BLaER1 treated with 17β-estradiol and CSF1 and Interleukin-3, amounts not matched to agents 10 nM and 100 nM (cell line): ENCODE results near the gene C14orf132.

ENCODE experiments used
- H3K27ac ChIP-seq, 11 experiments: shearing (Covaris generic); formaldehyde crosslinking; 2 replicates each; pipeline ENCODE4 v1.8.1; 2022
- H3K27me3 ChIP-seq, 11 experiments: shearing (Covaris generic); formaldehyde crosslinking; 2 replicates each; pipeline ENCODE4 v1.8.1; 2022
- H3K36me3 ChIP-seq, 11 experiments: shearing (Covaris generic); formaldehyde crosslinking; 2 replicates each; pipeline ENCODE4 v1.8.1; 2022
- H3K4me1 ChIP-seq, 10 experiments: shearing (Covaris generic); formaldehyde crosslinking; 2 replicates each; pipeline ENCODE4 v1.8.1; 2022
- H3K4me2 ChIP-seq, 11 experiments: shearing (Covaris generic); formaldehyde crosslinking; 2 replicates each; pipeline ENCODE4 v1.8.1; 2022
- H3K4me3 ChIP-seq, 10 experiments: shearing (Covaris generic); formaldehyde crosslinking; 2 replicates each; pipeline ENCODE4 v1.8.1; 2022
- H3K9ac ChIP-seq, 11 experiments: shearing (Covaris generic); formaldehyde crosslinking; 2 replicates each; pipeline ENCODE4 v1.8.1; 2022
- H3K9me3 ChIP-seq, 11 experiments: shearing (Covaris generic); formaldehyde crosslinking; replicated peaks in 1 of 11; 2 replicates each; pipeline ENCODE4 v1.8.1; 2022
- H4K20me1 ChIP-seq, 11 experiments: shearing (Covaris generic); formaldehyde crosslinking; 2 replicates each; pipeline ENCODE4 v1.8.1; 2022
- Cebpa-rat ChIP-seq, 11 experiments: shearing (Covaris generic); IDR thresholded peaks; 2 replicates each; pipeline ENCODE4 v1.8.1; 2022

C14orf132 gene

DNA sequence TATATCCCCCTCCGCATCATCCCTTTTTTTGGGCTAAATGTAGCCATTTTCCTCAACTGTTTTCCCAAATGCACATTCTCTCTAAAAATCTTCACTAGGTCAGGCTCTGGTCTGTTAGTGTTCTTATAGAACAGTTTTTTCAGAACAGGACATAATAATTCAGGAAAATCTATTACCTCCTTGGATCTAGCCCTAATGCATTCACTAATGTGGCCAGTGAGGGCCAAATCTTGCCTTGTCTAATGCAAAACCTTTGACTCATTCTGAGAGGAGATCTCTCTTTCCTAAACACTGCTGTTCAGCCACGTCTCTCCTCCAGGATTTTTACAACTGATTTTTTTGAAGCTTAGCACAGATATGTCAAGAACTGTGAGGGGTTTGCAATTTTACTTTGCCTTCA, 15.5 kb downstream of the C14orf132 start:
- Histone ChIP-seq H3K27me3 (no peaks in the 10 kb centered on the region), H3K4me2 (peak overlapping the region in 10 of 11 experiments; percentile 51 to 73 (median 68); a peak in 19 of 22 replicates), H3K4me1 (peaks cover 15 to 69% (median 55%) of the 10 kb centered on the region in 10 experiments), H3K9me3 (no peaks in the 10 kb centered on the region), H3K9ac (peak overlapping the region in 3 of 11 experiments; percentile 3 to 21 (median 16); a peak in 2 of 22 replicates), H3K36me3 (peaks cover 0 to 44% (median 18%) of the 10 kb centered on the region in 11 experiments; a peak in 14 of 22 replicates), H4K20me1 (peaks cover 0 to 80% (median 55%) of the 10 kb centered on the region in 11 experiments; a peak in 17 of 22 replicates), H3K27ac (no peak overlapping the region; a peak in 1 of 22 replicates), H3K4me3 (no peak overlapping the region; a peak in 1 of 20 replicates)
- no peak for TF ChIP-seq Cebpa-rat (IDR thresholded peaks at IDR 0.05)

DNA sequence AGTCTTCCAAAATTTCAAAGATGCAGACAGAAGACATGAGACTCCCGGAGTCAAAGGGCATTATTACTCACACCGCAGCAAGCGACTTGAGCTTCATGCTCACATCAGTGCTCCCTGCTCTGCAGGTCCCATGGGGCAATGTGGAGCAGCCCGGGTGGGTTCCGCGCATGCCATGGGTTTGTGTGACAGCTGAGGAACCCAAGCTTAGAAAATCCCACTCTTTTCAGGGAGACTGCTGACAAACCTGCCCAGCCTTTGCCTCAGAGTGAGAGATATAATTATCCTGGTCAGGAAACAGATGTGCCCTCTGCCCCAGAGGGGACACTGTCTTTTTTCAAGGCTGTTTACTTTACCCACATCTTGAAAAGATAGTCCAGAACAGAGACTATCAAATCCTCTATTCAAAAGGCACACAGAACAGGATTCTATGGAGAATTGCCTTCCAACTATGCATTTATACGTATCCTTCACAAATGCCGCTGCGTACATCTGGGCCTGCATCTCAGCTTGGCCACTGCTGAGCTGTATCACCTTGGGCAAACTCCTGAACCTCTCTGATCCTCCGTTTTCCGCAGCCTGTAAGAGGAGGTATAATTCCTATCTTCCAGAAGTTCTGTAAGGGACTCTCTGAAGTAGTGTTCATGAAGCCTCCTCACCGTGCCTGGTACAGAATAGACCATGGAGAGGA, 16.0 kb downstream of the C14orf132 start:
- Histone ChIP-seq H3K27ac (peak overlapping the region in 1 of 11 experiments; percentile 20; a peak in 1 of 22 replicates), H3K4me2 (peak overlapping the region in 9 of 11 experiments; percentile 60 to 73 (median 68); a peak in 17 of 22 replicates), H3K9me3 (no peaks in the 10 kb centered on the region), H3K36me3 (peaks cover 0 to 49% (median 21%) of the 10 kb centered on the region in 11 experiments; a peak in 14 of 22 replicates), H3K4me3 (no peak overlapping the region; a peak in 1 of 20 replicates), H4K20me1 (peaks cover 0 to 83% (median 55%) of the 10 kb centered on the region in 11 experiments; a peak in 17 of 22 replicates), H3K4me1 (peaks cover 15 to 67% (median 55%) of the 10 kb centered on the region in 10 experiments), H3K27me3 (no peaks in the 10 kb centered on the region), H3K9ac (peak overlapping the region in 3 of 11 experiments; percentile 3 to 21 (median 16); a peak in 3 of 22 replicates)
- no peak for TF ChIP-seq Cebpa-rat (IDR thresholded peaks at IDR 0.05)

DNA sequence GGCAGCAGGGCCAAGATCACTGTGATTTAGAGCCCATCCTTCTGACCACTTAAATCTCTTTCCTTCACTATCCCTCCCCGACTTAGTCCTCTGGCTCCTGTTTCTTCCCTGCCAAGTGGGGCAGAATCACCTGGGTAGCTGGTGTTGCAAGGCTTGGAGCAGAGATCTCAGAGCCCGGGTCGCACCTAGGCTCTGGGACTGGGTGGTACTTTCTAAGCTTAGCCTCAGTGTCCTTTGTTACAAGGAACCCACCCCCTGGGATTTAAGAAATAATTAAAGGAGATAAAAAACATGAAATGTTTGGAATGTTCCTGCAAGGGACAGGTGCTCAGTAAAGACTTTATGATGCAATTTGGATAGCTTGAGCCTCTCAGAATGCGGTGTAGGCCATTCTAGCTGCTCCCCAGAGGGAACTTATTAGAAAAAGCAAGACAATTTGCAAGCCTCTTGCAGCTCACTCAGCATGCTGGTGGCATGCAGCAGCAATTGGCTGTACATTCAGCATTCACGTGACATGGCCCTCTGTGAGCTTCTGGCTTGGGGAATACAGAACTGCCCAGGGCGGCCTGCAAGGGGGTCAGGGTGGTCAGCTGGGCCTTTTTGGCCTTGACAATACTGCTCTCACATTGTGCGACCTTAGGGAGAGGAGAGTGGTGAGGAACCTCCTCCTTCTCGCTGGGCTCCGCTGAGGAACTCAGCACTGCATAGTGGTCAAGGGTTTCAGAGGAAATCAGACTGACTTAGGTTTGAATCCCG, 16.8 kb downstream of the C14orf132 start:
- H4K20me1 ChIP-seq, result peaks cover 0 to 83% (median 55%) of the 10 kb centered on the region in 11 experiments; a peak in 17 of 22 replicates
- peak overlapping the region in 9 of 11 experiments; percentile 1 to 73 (median 68); a peak in 16 of 22 replicates for H3K4me2 ChIP-seq
- no peak overlapping the region for H3K4me3 ChIP-seq
- peaks cover 0 to 54% (median 21%) of the 10 kb centered on the region in 11 experiments; a peak in 14 of 22 replicates for H3K36me3 ChIP-seq
- TF ChIP-seq Cebpa-rat (IDR thresholded peaks at IDR 0.05), result no peak
- no peaks in the 10 kb centered on the region for H3K9me3 ChIP-seq
- no peaks in the 10 kb centered on the region for H3K27me3 ChIP-seq
- peak overlapping the region in 2 of 11 experiments; percentile 21 to 43; a peak in 2 of 22 replicates for H3K9ac ChIP-seq
- H3K4me1 ChIP-seq, result peaks cover 15 to 62% (median 55%) of the 10 kb centered on the region in 10 experiments
- H3K27ac ChIP-seq, result peak overlapping the region in 1 of 11 experiments; percentile 20; a peak in 1 of 22 replicates

DNA sequence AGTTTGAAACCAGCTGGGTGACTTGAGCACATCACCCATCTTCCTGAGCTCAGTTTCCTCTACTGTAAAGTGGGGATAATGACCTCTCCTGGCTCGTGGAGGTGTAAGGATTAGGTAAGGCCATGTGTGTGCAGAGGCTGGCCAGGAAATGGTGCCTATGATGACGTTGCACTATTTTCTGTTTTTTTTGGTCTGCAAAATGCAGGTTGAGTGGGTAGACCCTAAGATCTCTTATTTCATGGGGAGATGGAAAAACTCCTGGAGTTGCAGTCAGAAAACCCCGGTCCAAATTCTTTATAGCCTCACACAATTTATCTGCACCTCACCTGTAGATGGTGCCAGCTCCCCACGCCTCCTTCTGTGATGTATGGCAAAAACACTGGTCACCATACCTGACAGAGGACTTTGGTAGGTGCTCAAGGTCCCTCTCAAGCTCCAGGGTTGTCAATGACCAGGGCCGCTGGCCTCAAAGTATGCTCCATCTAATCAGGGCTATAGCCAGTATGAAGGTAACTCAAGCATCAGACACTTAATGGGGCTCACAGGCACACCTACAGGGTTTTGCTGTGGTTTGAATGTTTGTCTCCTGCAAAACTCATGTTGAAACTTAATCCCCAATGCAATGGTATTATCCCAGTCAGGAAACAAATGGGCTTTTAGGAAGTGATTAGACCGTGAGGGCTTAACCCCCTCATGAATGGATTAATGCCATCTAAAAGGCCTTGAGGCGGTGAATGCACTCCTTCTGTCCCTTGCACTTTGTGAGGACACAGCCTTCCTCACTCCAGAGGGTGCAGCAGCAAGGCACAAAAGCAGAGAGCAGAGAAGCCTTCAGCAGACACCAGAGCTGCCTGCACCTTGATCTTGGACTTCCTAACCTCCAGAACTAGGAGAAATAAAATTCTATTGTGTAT, 17.6 kb downstream of the C14orf132 start:
- peak overlapping the region in 1 of 11 experiments; percentile 43; a peak in 1 of 22 replicates for H3K9ac ChIP-seq
- no peak overlapping the region for H3K4me3 ChIP-seq
- H3K4me1 ChIP-seq, result peaks cover 15 to 54% (median 47%) of the 10 kb centered on the region in 10 experiments
- peaks cover 0 to 81% (median 52%) of the 10 kb centered on the region in 11 experiments; a peak in 17 of 22 replicates for H4K20me1 ChIP-seq
- H3K36me3 ChIP-seq, result peaks cover 0 to 52% (median 17%) of the 10 kb centered on the region in 11 experiments; a peak in 13 of 22 replicates
- H3K27ac ChIP-seq, result no peak overlapping the region
- no peaks in the 10 kb centered on the region for H3K9me3 ChIP-seq
- H3K27me3 ChIP-seq, result no peaks in the 10 kb centered on the region
- H3K4me2 ChIP-seq, result peak overlapping the region in 6 of 11 experiments; percentile 22 to 73 (median 70); a peak in 6 of 22 replicates
- TF ChIP-seq Cebpa-rat (IDR thresholded peaks at IDR 0.05), result no peak

DNA sequence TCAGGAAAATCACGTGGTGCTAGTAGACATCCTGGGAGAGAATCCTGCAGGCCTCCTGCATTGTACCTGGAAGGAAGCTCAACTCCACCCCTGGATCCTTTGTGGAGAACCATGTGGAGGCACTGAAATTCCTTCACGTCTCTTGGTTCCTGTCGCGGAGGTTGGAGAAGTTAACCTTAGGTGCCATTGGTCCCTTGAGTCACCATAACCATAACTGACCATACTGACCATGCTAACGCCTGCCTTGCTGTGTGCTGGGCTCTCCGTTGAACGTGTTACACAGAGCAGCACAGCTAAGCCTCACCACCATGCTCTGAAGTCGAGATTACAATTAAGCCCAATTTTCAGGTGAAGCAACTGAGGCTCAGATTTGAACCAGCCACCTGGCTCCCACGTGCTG, 18.6 kb downstream of the C14orf132 start:
- H3K9ac ChIP-seq, result no peak overlapping the region
- no peaks in the 10 kb centered on the region for H3K9me3 ChIP-seq
- no peak overlapping the region for H3K27ac ChIP-seq
- H4K20me1 ChIP-seq, result peaks cover 0 to 72% (median 43%) of the 10 kb centered on the region in 11 experiments; a peak in 17 of 22 replicates
- H3K4me1 ChIP-seq, result peaks cover 15 to 44% (median 38%) of the 10 kb centered on the region in 10 experiments
- H3K36me3 ChIP-seq, result peaks cover 0 to 44% (median 18%) of the 10 kb centered on the region in 11 experiments; a peak in 11 of 22 replicates
- no peak for TF ChIP-seq Cebpa-rat (IDR thresholded peaks at IDR 0.05)
- no peaks in the 10 kb centered on the region for H3K27me3 ChIP-seq
- H3K4me2 ChIP-seq, result no peak overlapping the region
- H3K4me3 ChIP-seq, result no peak overlapping the region

DNA sequence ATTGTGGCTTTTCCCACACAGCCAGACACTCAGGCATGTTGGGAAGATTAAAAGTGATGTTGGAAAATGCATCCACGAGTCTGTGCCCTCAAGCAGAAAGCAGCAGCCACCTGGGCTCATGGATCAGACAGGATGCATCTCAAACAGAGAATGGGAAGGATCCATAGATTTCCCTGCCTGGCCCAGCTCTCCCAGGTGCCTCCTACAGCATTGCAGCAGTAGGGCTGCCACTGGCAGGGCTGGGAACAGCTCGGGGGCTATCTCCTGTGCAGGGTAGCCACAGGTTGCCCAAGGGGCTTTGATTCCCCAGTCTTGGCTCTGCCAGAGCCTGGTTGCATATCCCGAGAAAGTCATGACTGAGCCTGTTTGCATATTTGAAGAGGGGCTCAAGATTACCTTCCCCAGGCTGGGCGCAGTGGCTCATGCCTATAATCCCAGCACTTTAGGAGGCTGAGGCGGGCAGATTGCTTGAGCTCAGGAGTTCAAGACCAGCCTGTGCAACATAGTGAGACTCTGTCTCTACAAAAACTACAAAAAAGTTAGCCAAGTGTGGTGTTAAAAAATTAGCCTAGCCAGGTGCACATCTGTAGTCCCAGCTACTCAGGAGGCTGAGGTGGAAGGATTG, 19.5 kb downstream of the C14orf132 start:
- no peak for TF ChIP-seq Cebpa-rat (IDR thresholded peaks at IDR 0.05)
- H3K4me1 ChIP-seq, result peaks cover 7 to 41% (median 31%) of the 10 kb centered on the region in 10 experiments
- no peaks in the 10 kb centered on the region for H3K9me3 ChIP-seq

DNA sequence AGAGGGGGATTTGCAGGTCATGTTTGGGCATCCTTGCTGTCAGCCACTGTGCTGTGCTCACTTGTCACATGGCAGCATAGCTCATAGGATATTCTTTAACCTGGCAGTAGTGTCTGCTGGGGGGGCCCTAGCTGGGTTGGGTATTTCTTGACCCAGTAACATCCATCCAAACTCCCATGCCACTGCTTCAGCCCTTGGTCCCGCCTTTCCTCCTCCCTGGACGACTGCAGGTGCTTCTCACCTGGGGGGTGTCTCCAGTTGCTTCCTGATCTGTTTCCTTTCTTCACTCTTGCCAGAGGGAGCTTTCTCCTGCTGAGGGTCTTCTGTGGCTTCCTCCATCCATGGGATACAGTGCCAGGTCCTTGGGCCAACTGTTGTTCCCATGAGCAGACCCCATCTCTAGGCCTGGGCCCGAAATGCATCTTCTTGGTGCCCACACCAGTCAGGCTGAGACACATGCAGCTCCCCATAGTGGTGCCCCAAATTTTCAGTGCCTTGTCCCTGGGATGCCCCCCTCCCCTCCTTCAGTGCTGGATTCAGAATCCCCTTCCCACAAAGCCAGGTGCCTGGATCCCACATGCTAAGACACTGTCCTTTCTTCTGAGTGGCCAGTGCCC, 20.5 kb downstream of the C14orf132 start:
- Histone ChIP-seq H3K4me2 (no peak overlapping the region), H3K9ac (no peak overlapping the region), H4K20me1 (peaks cover 0 to 53% (median 30%) of the 10 kb centered on the region in 11 experiments; a peak in 15 of 22 replicates), H3K36me3 (peaks cover 0 to 42% (median 18%) of the 10 kb centered on the region in 11 experiments; a peak in 10 of 22 replicates), H3K27me3 (no peaks in the 10 kb centered on the region), H3K4me1 (peaks cover 2 to 41% (median 24%) of the 10 kb centered on the region in 10 experiments; a peak in 19 of 20 replicates), H3K9me3 (no peaks in the 10 kb centered on the region), H3K4me3 (no peak overlapping the region), H3K27ac (no peak overlapping the region)
- no peak for TF ChIP-seq Cebpa-rat (IDR thresholded peaks at IDR 0.05)

More for the DNA sequence above, 19.5 kb downstream of the C14orf132 start:
- Histone ChIP-seq H3K27me3 (no peaks in the 10 kb centered on the region), H3K9ac (no peak overlapping the region), H3K36me3 (peaks cover 0 to 42% (median 18%) of the 10 kb centered on the region in 11 experiments; a peak in 10 of 22 replicates), H3K4me2 (no peak overlapping the region), H3K27ac (no peak overlapping the region), H4K20me1 (peaks cover 0 to 62% (median 39%) of the 10 kb centered on the region in 11 experiments; a peak in 17 of 22 replicates), H3K4me3 (no peak overlapping the region)
